Ovary (tissue), 9 donors: ENCODE measurements around the gene MFSD6L. TPM values are rescaled to one million over a fixed set of nuclear protein-coding genes. Genes with fewer than 3 reads are reported as not detected.

Source experiments
- DNase-seq, 5 donors: peaks; one replicate each; pipeline ENCODE4 v3.0.0-alpha.2; 2019 to 2020
- H3K27ac ChIP-seq, 2 donors: fragments of 200-600 bp; one replicate each; pipeline versions ENCODE4 v1.5.1 to v1.8.0; 2019 to 2022
- H3K27me3 ChIP-seq: fragments of 200-600 bp; one replicate; pipeline ENCODE4 v1.8.0; 2022
- H3K36me3 ChIP-seq: fragments of 200-600 bp; sonication (generic); one replicate; pipeline ENCODE4 v1.5.1; 2019
- H3K4me1 ChIP-seq: one replicate; pipeline ENCODE4 v1.8.1; 2013; ENCODE audit warnings: mild to moderate bottlenecking, moderate library complexity; ENCODE audit not compliant: insufficient read depth
- H3K4me3 ChIP-seq: fragments of 200-600 bp; sonication (generic); one replicate; pipeline ENCODE4 v1.5.1; 2017
- H3K9me3 ChIP-seq, 2 donors: fragments of 200-600 bp in 1 of 2; sonication (generic) in 1 of 2; one replicate each; pipeline versions ENCODE4 v1.5.1 to v1.8.1; 2013 to 2019; ENCODE audit warnings: mild to moderate bottlenecking in 1 of 2, moderate library complexity in 1 of 2
- EP300 ChIP-seq: sonication (generic); formaldehyde crosslinking; IDR thresholded peaks from one replicate; pipeline ENCODE4 v1.6.1; 2017; ENCODE audit warnings: antibody characterized with exemption
- POLR2A ChIP-seq: fragments of 450-650 bp; IDR thresholded peaks from one replicate; pipeline ENCODE4 v1.6.1; 2017; ENCODE audit warnings: antibody characterized with exemption, mild to moderate bottlenecking, moderate library complexity
- WGBS, 3 donors: extraction: QIAGEN DNeasy Blood & Tissue Kit in 1 of 3; methylation state at CpG; one replicate each; pipeline versions ENCODE4 v1.1.5 to v1.1.7; 2013 to 2017; 5-methylcytosine and 5-hydroxymethylcytosine counted together
- intact Hi-C, 4 donors: fragments of 100-400 bp; cut with DNase I; formaldehyde crosslinking; loops; one replicate each; pipeline versions ENCODE4 v1.11.0 to v1.15.1; 2022 to 2023
- polyA plus RNA-seq, 2 donors: library from polyadenylated mRNA; stranded (reverse); fragments of 200-250 nt in 1 of 2; fragments of 350-450 nt in 1 of 2; fragmentation: Illumina TruSeq in 1 of 2; extraction: RNeasy Lipid Tissue Mini Kit (QIAGEN cat#74804) in 1 of 2; gene quantifications; one replicate each; pipeline ENCODE4 v1.2.3, GENCODE V29; 2013 to 2014
- total RNA-seq, 7 donors: library from RNA; depleted of rRNA in 2 of 7; stranded (reverse); fragments of >200 nt in 2 of 7; fragmentation: NEBNext Ultra II Directional in 3 of 7; extraction: Animal tissue kit (Norgen Biotek cat#: 25700) in 3 of 7; gene quantifications; one replicate each; pipeline versions ENCODE4 v1.1.0 to v1.2.4, GENCODE V29; 2016 to 2023
- TF ChIP-seq, protein P1 (sequence below), 3 donors: fragments of 450-650 bp in 2 of 3; fragments of 200-600 bp in 1 of 3; IDR thresholded peaks; one replicate each; pipeline versions ENCODE4 v1.5.1 to v1.8.0; 2016 to 2022; ENCODE audit warnings: antibody characterized with exemption in 3 of 3, mild to moderate bottlenecking in 1 of 3
- donor health status: DM: no; HTN: no; CAD: no; lungs with moderate emphysema.
- donor health status: DM: no; HTN: no; CAD: no.
- donor health status: Bipolar disorder and iron deficiency.
- donor health status: DM: yes; HTN: yes; CAD: no.
- donor health status: DM: no; HTN: no; CAD: no.
- donor health status: DM: yes; HTN: yes; CAD: no.

MFSD6L gene
- total and polyA plus RNA-seq, 9 donors: 0.13 to 2.2 (median 0.48) TPM; not detected in 4

DNA sequence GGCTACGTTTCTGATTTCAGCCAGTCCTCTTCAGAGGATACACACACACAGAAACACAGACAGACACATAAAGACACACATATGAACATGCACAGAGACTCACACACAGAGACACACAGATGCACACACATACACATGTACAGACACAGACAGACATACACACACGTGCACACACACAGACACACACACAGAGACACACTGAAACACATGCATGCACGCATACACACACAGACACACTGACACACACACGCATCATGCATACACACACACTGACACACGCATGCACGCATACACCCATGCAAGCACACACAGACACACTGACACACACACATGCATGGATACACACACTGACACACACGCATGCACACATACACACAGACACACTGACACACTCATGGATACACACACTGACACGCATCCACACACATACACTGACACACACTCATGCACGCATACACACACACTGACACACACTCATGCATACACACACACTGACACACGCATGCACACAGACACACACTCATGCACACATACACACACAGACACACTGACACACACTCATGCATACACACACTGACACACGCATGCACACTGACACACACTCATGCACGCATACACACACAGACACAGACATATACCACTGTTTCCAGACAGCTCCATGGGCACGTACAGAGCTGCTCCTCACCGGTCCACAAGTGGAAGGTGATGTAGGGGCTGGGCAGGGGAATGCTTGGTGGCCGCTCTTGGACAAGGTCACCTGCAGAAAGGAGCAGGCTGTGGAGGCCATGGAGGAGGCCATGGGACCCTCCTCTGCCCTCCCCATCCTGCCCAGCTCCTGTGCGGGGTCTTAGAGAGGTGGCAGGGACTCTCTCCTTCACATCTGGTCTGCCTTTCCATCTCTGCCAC is 30.1 kb upstream of the MFSD6L start:
- TF ChIP-seq POLR2A (no peak), EP300 (no peak)
- TF ChIP-seq, protein P1, sequence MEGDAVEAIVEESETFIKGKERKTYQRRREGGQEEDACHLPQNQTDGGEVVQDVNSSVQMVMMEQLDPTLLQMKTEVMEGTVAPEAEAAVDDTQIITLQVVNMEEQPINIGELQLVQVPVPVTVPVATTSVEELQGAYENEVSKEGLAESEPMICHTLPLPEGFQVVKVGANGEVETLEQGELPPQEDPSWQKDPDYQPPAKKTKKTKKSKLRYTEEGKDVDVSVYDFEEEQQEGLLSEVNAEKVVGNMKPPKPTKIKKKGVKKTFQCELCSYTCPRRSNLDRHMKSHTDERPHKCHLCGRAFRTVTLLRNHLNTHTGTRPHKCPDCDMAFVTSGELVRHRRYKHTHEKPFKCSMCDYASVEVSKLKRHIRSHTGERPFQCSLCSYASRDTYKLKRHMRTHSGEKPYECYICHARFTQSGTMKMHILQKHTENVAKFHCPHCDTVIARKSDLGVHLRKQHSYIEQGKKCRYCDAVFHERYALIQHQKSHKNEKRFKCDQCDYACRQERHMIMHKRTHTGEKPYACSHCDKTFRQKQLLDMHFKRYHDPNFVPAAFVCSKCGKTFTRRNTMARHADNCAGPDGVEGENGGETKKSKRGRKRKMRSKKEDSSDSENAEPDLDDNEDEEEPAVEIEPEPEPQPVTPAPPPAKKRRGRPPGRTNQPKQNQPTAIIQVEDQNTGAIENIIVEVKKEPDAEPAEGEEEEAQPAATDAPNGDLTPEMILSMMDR (IDR thresholded peaks at IDR 0.05): no peak
- intact Hi-C loops: no loop called here
- H3K36me3 ChIP-seq: no peaks in the 10 kb centered on the region
- DNase-seq: no peak
- H3K4me1 ChIP-seq: no peaks in the 10 kb centered on the region
- H3K9me3 ChIP-seq: no peaks in the 10 kb centered on the region
- no peak overlapping the region for H3K27ac ChIP-seq
- no peaks in the 10 kb centered on the region for H3K27me3 ChIP-seq
- 82 to 87% (median 87%) methylated on average over 16 of the region's 16 CpGs for WGBS, 3 donors
- H3K4me3 ChIP-seq: no peak overlapping the region

DNA sequence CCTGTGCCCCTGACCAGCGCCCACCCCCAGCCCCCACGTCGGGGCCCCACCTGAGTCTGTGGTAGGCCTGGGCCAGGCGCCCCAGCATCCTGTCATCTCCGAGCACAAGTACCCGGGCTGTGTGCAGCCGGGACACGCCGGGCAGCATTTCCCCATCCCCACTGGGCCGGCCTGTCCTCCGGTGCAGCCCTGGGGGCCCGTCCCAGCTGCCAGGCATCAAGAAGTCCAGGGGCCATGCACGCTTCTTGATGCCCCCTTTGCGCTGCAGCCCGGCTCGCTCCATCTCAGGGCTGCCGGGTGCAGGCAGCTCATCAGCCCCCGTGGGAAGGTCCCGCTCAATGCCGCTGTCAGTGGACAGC is 29.3 kb upstream of the MFSD6L start:
- no peak overlapping the region for H3K4me3 ChIP-seq
- no peak for TF ChIP-seq EP300
- TF ChIP-seq, protein P1 (IDR thresholded peaks at IDR 0.05): no peak
- no peak for TF ChIP-seq POLR2A
- no peaks in the 10 kb centered on the region for H3K36me3 ChIP-seq
- H3K4me1 ChIP-seq: no peaks in the 10 kb centered on the region
- intact Hi-C loops: no loop called here
- no peaks in the 10 kb centered on the region for H3K9me3 ChIP-seq
- no peaks in the 10 kb centered on the region for H3K27me3 ChIP-seq
- DNase-seq: no peak
- H3K27ac ChIP-seq: no peak overlapping the region
- 83 to 88% (median 83%) methylated on average over 15 to 20 of the region's 20 CpGs for WGBS, 3 donors

DNA sequence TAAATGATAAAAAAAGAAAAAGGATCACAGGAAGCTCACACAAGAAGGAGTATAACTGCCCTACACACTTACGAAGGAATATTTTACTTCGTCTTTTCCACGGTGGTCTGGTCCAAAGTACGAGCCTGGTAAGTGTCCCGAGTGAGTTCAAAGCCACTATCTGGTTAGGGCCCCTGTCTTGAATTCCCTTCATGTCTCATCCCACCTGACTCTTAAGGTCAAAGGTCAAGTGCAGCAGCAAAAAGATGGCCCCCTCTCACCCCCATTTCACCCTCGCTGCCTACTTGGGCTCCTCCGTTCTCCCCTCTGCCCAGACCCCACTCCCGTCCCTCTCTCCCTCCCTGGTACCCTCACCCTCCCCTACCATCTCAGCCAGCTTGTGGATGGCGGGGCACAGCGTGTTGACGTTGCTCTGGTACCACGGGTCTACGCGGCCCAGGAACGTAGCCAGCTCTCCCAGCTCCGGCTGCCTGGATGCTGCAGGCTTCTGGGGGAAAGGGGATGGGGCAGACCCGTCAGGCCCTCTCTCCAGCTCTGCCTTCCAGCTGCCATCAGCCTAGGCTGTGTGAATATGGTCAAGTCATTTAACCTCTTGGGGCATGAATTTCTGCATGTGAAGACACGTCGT is 27.8 kb upstream of the MFSD6L start:
- intact Hi-C loops: no loop called here
- Histone ChIP-seq H3K4me1 (no peaks in the 10 kb centered on the region), H3K9me3 (no peaks in the 10 kb centered on the region), H3K27me3 (no peaks in the 10 kb centered on the region), H3K27ac (no peak overlapping the region), H3K36me3 (no peaks in the 10 kb centered on the region), H3K4me3 (no peak overlapping the region)
- DNase-seq: no peak
- TF ChIP-seq EP300: no peak
- no peak for TF ChIP-seq POLR2A
- TF ChIP-seq, protein P1 (IDR thresholded peaks at IDR 0.05): no peak
- 67 to 78% (median 69%) methylated on average over 19 of the region's 19 CpGs for WGBS, 3 donors

DNA sequence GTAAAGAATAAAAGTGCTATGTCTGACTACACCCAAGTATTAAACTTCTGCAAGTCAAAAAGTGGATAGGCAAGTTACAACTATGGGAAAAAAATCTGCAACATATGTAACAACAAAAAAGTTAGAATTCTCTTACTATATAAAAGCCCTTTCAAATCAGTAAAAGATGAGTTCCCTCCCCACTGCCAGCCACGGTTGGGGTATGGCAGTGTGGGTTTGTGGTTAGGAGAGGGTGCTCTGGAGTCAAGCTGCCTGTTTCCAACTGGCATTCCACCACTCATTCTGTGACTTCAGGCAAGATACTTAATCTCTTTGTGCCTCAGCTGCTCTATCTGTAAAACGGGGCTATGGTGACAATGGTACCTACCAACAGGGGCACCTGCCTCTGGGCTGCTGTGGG is 26.6 kb upstream of the MFSD6L start:
- Histone ChIP-seq H3K4me3 (no peak overlapping the region), H3K27me3 (no peaks in the 10 kb centered on the region), H3K9me3 (no peaks in the 10 kb centered on the region), H3K27ac (no peak overlapping the region), H3K4me1 (no peaks in the 10 kb centered on the region), H3K36me3 (no peaks in the 10 kb centered on the region)
- WGBS, 3 donors: 71 to 86% (median 78%) methylated on average over 2 of the region's 2 CpGs
- intact Hi-C loops: no loop called here
- TF ChIP-seq POLR2A (no peak), EP300 (no peak)
- TF ChIP-seq, protein P1 (IDR thresholded peaks at IDR 0.05): no peak
- DNase-seq: no peak
